ENCODE data around the gene TMEM14C.

The TMEM14C gene

GRCh38 chr6:10722820-10723566 is at the start of gene TMEM14C:
Gene TMEM14C (plus strand): TSS chr6:10723070. CDS start chr6:10724614, 1,544 bp downstream.
- Histone ChIP-seq H3K9me3 (ENCODE audit: control insufficient read depth, low read depth, low read length) (no peaks in the 10 kb centered on the region), H3K36me3 (ENCODE audit: control insufficient read depth, low read depth, low read length) (peaks cover 20% of the 10 kb centered on the region), H3K27me3 (ENCODE audit: control insufficient read depth, insufficient read depth, low read length) (no peaks in the 10 kb centered on the region), H3K9ac (ENCODE audit: low read length) (peak within 1 kb of the TSS; percentile 97), H3K27ac (ENCODE audit: low read length) (peak within 1 kb of the TSS; percentile 89), H3K4me1 (ENCODE audit: control insufficient read depth, low read depth, low read length) (peaks cover 5% of the 10 kb centered on the region), H3K4me3 (ENCODE audit: low read length) (peak within 1 kb of the TSS; percentile 98)

- H3K36me3 ChIP-seq (ENCODE audit: control insufficient read depth, low read depth, low read length), result no peaks in the 10 kb centered on the region
- H3K9ac ChIP-seq (ENCODE audit: low read length), result no peak overlapping the region
- H3K4me3 ChIP-seq (ENCODE audit: low read length), result no peak overlapping the region
- no peak overlapping the region for H3K27ac ChIP-seq (ENCODE audit: low read length)
- no peaks in the 10 kb centered on the region for H3K9me3 ChIP-seq (ENCODE audit: control insufficient read depth, low read depth, low read length)
- H3K27me3 ChIP-seq (ENCODE audit: control insufficient read depth, insufficient read depth, low read length), result no peaks in the 10 kb centered on the region
- H3K4me1 ChIP-seq (ENCODE audit: control insufficient read depth, low read depth, low read length), result no peaks in the 10 kb centered on the region
Observed at GRCh38 chr6:10676403-10676802, 46.5 kb upstream of the TMEM14C start.

- H3K4me1 ChIP-seq (ENCODE audit: control insufficient read depth, low read depth, low read length), result no peaks in the 10 kb centered on the region
- no peaks in the 10 kb centered on the region for H3K9me3 ChIP-seq (ENCODE audit: control insufficient read depth, low read depth, low read length)
- no peak overlapping the region for H3K4me3 ChIP-seq (ENCODE audit: low read length)
- H3K36me3 ChIP-seq (ENCODE audit: control insufficient read depth, low read depth, low read length), result no peaks in the 10 kb centered on the region
- no peaks in the 10 kb centered on the region for H3K27me3 ChIP-seq (ENCODE audit: control insufficient read depth, insufficient read depth, low read length)
- H3K9ac ChIP-seq (ENCODE audit: low read length), result no peak overlapping the region
- H3K27ac ChIP-seq (ENCODE audit: low read length), result no peak overlapping the region
Observed at GRCh38 chr6:10678456-10678855, 44.4 kb upstream of the TMEM14C start.

GRCh38 chr6:10681795-10682194 is 41.1 kb upstream of the TMEM14C start:
- no peaks in the 10 kb centered on the region for H3K36me3 ChIP-seq (ENCODE audit: control insufficient read depth, low read depth, low read length)
- H3K27me3 ChIP-seq (ENCODE audit: control insufficient read depth, insufficient read depth, low read length), result no peaks in the 10 kb centered on the region
- H3K27ac ChIP-seq (ENCODE audit: low read length), result no peak overlapping the region
- H3K9me3 ChIP-seq (ENCODE audit: control insufficient read depth, low read depth, low read length), result no peaks in the 10 kb centered on the region
- H3K4me3 ChIP-seq (ENCODE audit: low read length), result no peak overlapping the region
- H3K4me1 ChIP-seq (ENCODE audit: control insufficient read depth, low read depth, low read length), result no peaks in the 10 kb centered on the region
- H3K9ac ChIP-seq (ENCODE audit: low read length), result no peak overlapping the region

GRCh38 chr6:10682355-10682988 is 40.4 kb upstream of the TMEM14C start:
- no peaks in the 10 kb centered on the region for H3K36me3 ChIP-seq (ENCODE audit: control insufficient read depth, low read depth, low read length)
- H3K9me3 ChIP-seq (ENCODE audit: control insufficient read depth, low read depth, low read length), result no peaks in the 10 kb centered on the region
- H3K27ac ChIP-seq (ENCODE audit: low read length), result no peak overlapping the region
- H3K4me3 ChIP-seq (ENCODE audit: low read length), result no peak overlapping the region
- H3K4me1 ChIP-seq (ENCODE audit: control insufficient read depth, low read depth, low read length), result no peaks in the 10 kb centered on the region
- H3K9ac ChIP-seq (ENCODE audit: low read length), result no peak overlapping the region
- H3K27me3 ChIP-seq (ENCODE audit: control insufficient read depth, insufficient read depth, low read length), result no peaks in the 10 kb centered on the region

- no peak overlapping the region for H3K9ac ChIP-seq (ENCODE audit: low read length)
- H3K27ac ChIP-seq (ENCODE audit: low read length), result no peak overlapping the region
- H3K36me3 ChIP-seq (ENCODE audit: control insufficient read depth, low read depth, low read length), result no peaks in the 10 kb centered on the region
- no peaks in the 10 kb centered on the region for H3K4me1 ChIP-seq (ENCODE audit: control insufficient read depth, low read depth, low read length)
- no peaks in the 10 kb centered on the region for H3K9me3 ChIP-seq (ENCODE audit: control insufficient read depth, low read depth, low read length)
- no peak overlapping the region for H3K4me3 ChIP-seq (ENCODE audit: low read length)
- no peaks in the 10 kb centered on the region for H3K27me3 ChIP-seq (ENCODE audit: control insufficient read depth, insufficient read depth, low read length)
Observed at GRCh38 chr6:10684618-10685017, 38.3 kb upstream of the TMEM14C start.

- Histone ChIP-seq H3K9me3 (ENCODE audit: control insufficient read depth, low read depth, low read length) (no peaks in the 10 kb centered on the region), H3K27me3 (ENCODE audit: control insufficient read depth, insufficient read depth, low read length) (no peaks in the 10 kb centered on the region), H3K4me1 (ENCODE audit: control insufficient read depth, low read depth, low read length) (no peaks in the 10 kb centered on the region), H3K27ac (ENCODE audit: low read length) (no peak overlapping the region), H3K4me3 (ENCODE audit: low read length) (no peak overlapping the region), H3K9ac (ENCODE audit: low read length) (no peak overlapping the region), H3K36me3 (ENCODE audit: control insufficient read depth, low read depth, low read length) (no peaks in the 10 kb centered on the region)
Observed at GRCh38 chr6:10685092-10685915, 37.6 kb upstream of the TMEM14C start.

GRCh38 chr6:10686901-10687300 is 36.0 kb upstream of the TMEM14C start:
- H3K9me3 ChIP-seq (ENCODE audit: control insufficient read depth, low read depth, low read length), result no peaks in the 10 kb centered on the region
- H3K27me3 ChIP-seq (ENCODE audit: control insufficient read depth, insufficient read depth, low read length), result no peaks in the 10 kb centered on the region
- H3K27ac ChIP-seq (ENCODE audit: low read length), result no peak overlapping the region
- no peak overlapping the region for H3K4me3 ChIP-seq (ENCODE audit: low read length)
- no peaks in the 10 kb centered on the region for H3K4me1 ChIP-seq (ENCODE audit: control insufficient read depth, low read depth, low read length)
- H3K36me3 ChIP-seq (ENCODE audit: control insufficient read depth, low read depth, low read length), result no peaks in the 10 kb centered on the region
- H3K9ac ChIP-seq (ENCODE audit: low read length), result no peak overlapping the region

GRCh38 chr6:10687582-10687981 is 35.3 kb upstream of the TMEM14C start:
- Histone ChIP-seq H3K27me3 (ENCODE audit: control insufficient read depth, insufficient read depth, low read length) (no peaks in the 10 kb centered on the region), H3K4me3 (ENCODE audit: low read length) (no peak overlapping the region), H3K4me1 (ENCODE audit: control insufficient read depth, low read depth, low read length) (no peaks in the 10 kb centered on the region), H3K9ac (ENCODE audit: low read length) (no peak overlapping the region), H3K36me3 (ENCODE audit: control insufficient read depth, low read depth, low read length) (no peaks in the 10 kb centered on the region), H3K27ac (ENCODE audit: low read length) (no peak overlapping the region), H3K9me3 (ENCODE audit: control insufficient read depth, low read depth, low read length) (no peaks in the 10 kb centered on the region)

GRCh38 chr6:10690651-10691445 is 32.0 kb upstream of the TMEM14C start:
- no peak overlapping the region for H3K9ac ChIP-seq (ENCODE audit: low read length)
- peaks cover 6% of the 10 kb centered on the region for H3K4me1 ChIP-seq (ENCODE audit: control insufficient read depth, low read depth, low read length)
- H3K27ac ChIP-seq (ENCODE audit: low read length), result no peak overlapping the region
- H3K9me3 ChIP-seq (ENCODE audit: control insufficient read depth, low read depth, low read length), result no peaks in the 10 kb centered on the region
- H3K36me3 ChIP-seq (ENCODE audit: control insufficient read depth, low read depth, low read length), result no peaks in the 10 kb centered on the region
- no peaks in the 10 kb centered on the region for H3K27me3 ChIP-seq (ENCODE audit: control insufficient read depth, insufficient read depth, low read length)
- H3K4me3 ChIP-seq (ENCODE audit: low read length), result no peak overlapping the region

GRCh38 chr6:10692965-10693538 is 29.8 kb upstream of the TMEM14C start:
- peak overlapping the region; percentile 99 for H3K9ac ChIP-seq (ENCODE audit: low read length)
- peak overlapping the region; percentile 100 for H3K4me3 ChIP-seq (ENCODE audit: low read length)
- no peaks in the 10 kb centered on the region for H3K9me3 ChIP-seq (ENCODE audit: control insufficient read depth, low read depth, low read length)
- H3K36me3 ChIP-seq (ENCODE audit: control insufficient read depth, low read depth, low read length), result peaks cover 11% of the 10 kb centered on the region
- no peaks in the 10 kb centered on the region for H3K27me3 ChIP-seq (ENCODE audit: control insufficient read depth, insufficient read depth, low read length)
- H3K27ac ChIP-seq (ENCODE audit: low read length), result no peak overlapping the region
- peaks cover 11% of the 10 kb centered on the region for H3K4me1 ChIP-seq (ENCODE audit: control insufficient read depth, low read depth, low read length)
